HepG2 (cell line): ENCODE results near the gene ZDHHC24. TPM values are rescaled to one million over a fixed set of nuclear protein-coding genes. Genes with fewer than 3 reads are reported as not detected.

Experiments
- HCFC1 ChIP-seq: fragments of 150-350 bp; IDR thresholded peaks from 2 replicates; pipeline ENCODE4 v1.6.1; 2014; ENCODE audit warnings: low read depth, low read length
- HDAC2 ChIP-seq: sonication (generic); formaldehyde crosslinking; IDR thresholded peaks from 2 replicates; pipeline ENCODE4 v1.4.0; 2020; ENCODE audit warnings: missing genetic modification reagents
- HMG20B ChIP-seq: conservative IDR thresholded peaks from 2 replicates; pipeline ENCODE4 v1.6.1; 2016; ENCODE audit warnings: missing genetic modification reagents, missing compliant biosample characterization
- HOXA9 ChIP-seq: sonication (generic); formaldehyde crosslinking; IDR thresholded peaks from 2 replicates; pipeline ENCODE4 v1.8.1; 2022; ENCODE audit warnings: missing genetic modification reagents, mild to moderate bottlenecking, moderate library complexity, borderline replicate concordance
- IRF1 ChIP-seq: sonication (generic); formaldehyde crosslinking; IDR thresholded peaks from 2 replicates; pipeline ENCODE4 v1.4.0; 2020; ENCODE audit warnings: low read depth, mild to moderate bottlenecking, missing genetic modification reagents
- KDM3A ChIP-seq: IDR thresholded peaks from 2 replicates; pipeline ENCODE4 v1.6.1; 2018; ENCODE audit warnings: low read depth, missing compliant biosample characterization
- MTF1 ChIP-seq: sonication (generic); formaldehyde crosslinking; IDR thresholded peaks from 2 replicates; pipeline ENCODE4 v1.5.0; 2020; ENCODE audit warnings: missing genetic modification reagents
- NFE2L1 ChIP-seq: sonication (generic); formaldehyde crosslinking; IDR thresholded peaks from 2 replicates; pipeline ENCODE4 v1.4.0; 2020; ENCODE audit warnings: missing genetic modification reagents, mild to moderate bottlenecking, borderline replicate concordance
- NFE2L2 ChIP-seq: fragments of 150-350 bp; IDR thresholded peaks from 2 replicates; pipeline ENCODE4 v1.6.1; 2014; ENCODE audit warnings: low read length
- PATZ1 ChIP-seq: sonication (generic); formaldehyde crosslinking; IDR thresholded peaks from 2 replicates; pipeline ENCODE4 v1.4.0; 2020; ENCODE audit warnings: missing genetic modification reagents
- RBM39 ChIP-seq: fragments of 200-400 bp; formaldehyde crosslinking; IDR thresholded peaks from one replicate; pipeline ENCODE4 v1.6.1; 2018; ENCODE audit warnings: antibody characterized with exemption, mild to moderate bottlenecking, low read depth, low read length; ENCODE audit not compliant: poor library complexity, severe bottlenecking
- SP2 ChIP-seq: sonication (generic); formaldehyde crosslinking; IDR thresholded peaks from 2 replicates; pipeline ENCODE4 v1.5.1; 2020; ENCODE audit warnings: mild to moderate bottlenecking, missing genetic modification reagents
- SRSF9 ChIP-seq: fragments of 200-400 bp; formaldehyde crosslinking; IDR thresholded peaks from 2 replicates; pipeline ENCODE4 v1.6.1; 2018; ENCODE audit warnings: borderline replicate concordance, mild to moderate bottlenecking, low read depth, low read length; ENCODE audit not compliant: insufficient read depth, poor library complexity, severe bottlenecking
- ZBTB3 ChIP-seq: sonication (generic); formaldehyde crosslinking; IDR thresholded peaks from 2 replicates; pipeline ENCODE4 v1.4.0; 2020; ENCODE audit warnings: low read depth, mild to moderate bottlenecking, moderate library complexity, missing genetic modification reagents, borderline replicate concordance
- ZFP82 ChIP-seq: sonication (generic); formaldehyde crosslinking; IDR thresholded peaks from 2 replicates; pipeline ENCODE4 v1.5.1; 2020; ENCODE audit warnings: mild to moderate bottlenecking, missing genetic modification reagents, borderline replicate concordance
- ZNF264 ChIP-seq: sonication (generic); formaldehyde crosslinking; IDR thresholded peaks from 2 replicates; pipeline ENCODE4 v1.4.0; 2020; ENCODE audit warnings: missing genetic modification reagents
- ZNF572 ChIP-seq: sonication (generic); formaldehyde crosslinking; IDR thresholded peaks from 2 replicates; pipeline ENCODE4 v1.5.1; 2020; ENCODE audit warnings: mild to moderate bottlenecking, missing genetic modification reagents
- ZZZ3 ChIP-seq: sonication (generic); formaldehyde crosslinking; IDR thresholded peaks from 2 replicates; pipeline ENCODE4 v1.4.0; 2020; ENCODE audit warnings: missing genetic modification reagents, mild to moderate bottlenecking, borderline replicate concordance
- polyA plus RNA-seq, 8 experiments: library from polyadenylated mRNA; depleted of rRNA in 3 of 8; stranded (reverse) in 7 of 8; unstranded in 1 of 8; fragments of >200 nt; fragmentation: Illumina TruSeq in 4 of 8; extraction: Trizol in 4 of 8; gene quantifications; 2 replicates each; pipeline versions ENCODE4 v1.2.1 to v1.2.3, GENCODE V29; 2011 to 2016; ENCODE audit warnings: low read depth in 4 of 8, missing spikeins in 1 of 8, mixed read lengths in 1 of 8; ENCODE audit not compliant: insufficient read depth in 1 of 8
- total RNA-seq, 5 experiments: library from RNA; depleted of rRNA; stranded (reverse); fragments of >200 nt; fragmentation: Illumina TruSeq; extraction: Trizol; gene quantifications; 2 replicates each; pipeline ENCODE4 v1.2.3, GENCODE V29; 2016; ENCODE audit warnings: low read depth in 1 of 5
- TF ChIP-seq, protein P1 (sequence below): sonication (generic); formaldehyde crosslinking; conservative IDR thresholded peaks from 2 replicates; pipeline ENCODE4 v1.4.0; 2020; ENCODE audit warnings: missing genetic modification reagents
- TF ChIP-seq, protein P2 (sequence below): sonication (generic); formaldehyde crosslinking; IDR thresholded peaks from 2 replicates; pipeline ENCODE4 v1.4.0; 2020; ENCODE audit warnings: missing genetic modification reagents
- TF ChIP-seq, protein P3 (sequence below): IDR thresholded peaks from 2 replicates; pipeline ENCODE4 v1.6.1; 2016

ZDHHC24 gene
- total and polyA plus RNA-seq, 2 of the 13 experiments (the other 11 are each of a cell fraction or from before 2014, with no cell fraction given) = 4.3 TPM

GRCh38 chr11:66510271-66510989, 35.4 kb downstream of the ZDHHC24 start, which contains the start of gene BBS1 (continued):
- TF ChIP-seq, protein P1, sequence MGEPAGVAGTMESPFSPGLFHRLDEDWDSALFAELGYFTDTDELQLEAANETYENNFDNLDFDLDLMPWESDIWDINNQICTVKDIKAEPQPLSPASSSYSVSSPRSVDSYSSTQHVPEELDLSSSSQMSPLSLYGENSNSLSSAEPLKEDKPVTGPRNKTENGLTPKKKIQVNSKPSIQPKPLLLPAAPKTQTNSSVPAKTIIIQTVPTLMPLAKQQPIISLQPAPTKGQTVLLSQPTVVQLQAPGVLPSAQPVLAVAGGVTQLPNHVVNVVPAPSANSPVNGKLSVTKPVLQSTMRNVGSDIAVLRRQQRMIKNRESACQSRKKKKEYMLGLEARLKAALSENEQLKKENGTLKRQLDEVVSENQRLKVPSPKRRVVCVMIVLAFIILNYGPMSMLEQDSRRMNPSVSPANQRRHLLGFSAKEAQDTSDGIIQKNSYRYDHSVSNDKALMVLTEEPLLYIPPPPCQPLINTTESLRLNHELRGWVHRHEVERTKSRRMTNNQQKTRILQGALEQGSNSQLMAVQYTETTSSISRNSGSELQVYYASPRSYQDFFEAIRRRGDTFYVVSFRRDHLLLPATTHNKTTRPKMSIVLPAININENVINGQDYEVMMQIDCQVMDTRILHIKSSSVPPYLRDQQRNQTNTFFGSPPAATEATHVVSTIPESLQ (CRISPR knock-in tag) = no peak
- TF ChIP-seq NFE2L2 (no peak), ZNF264 (no peak), HOXA9 (CRISPR knock-in tag) (no peak), ZZZ3 (CRISPR knock-in tag) (no peak), HMG20B (CRISPR knock-in tag) (no peak), ZFP82 (CRISPR knock-in tag) (peak; percentile 77; the same call in 1 of the 2 replicates), RBM39 (peak; percentile 78), NFE2L1 (CRISPR knock-in tag) (0 out of 2 replicates have a peak, but pooled peaks have one; percentile 21), SP2 (peak; percentile 79), SRSF9 (no peak), MTF1 (CRISPR knock-in tag) (no peak), HDAC2 (CRISPR knock-in tag) (peak; percentile 82), HCFC1 (peak; percentile 71), KDM3A (CRISPR knock-in tag) (peak; percentile 73; the same call in 1 of the 2 replicates), ZNF572 (CRISPR knock-in tag) (peak; percentile 95; the same call in 1 of the 2 replicates), PATZ1 (CRISPR knock-in tag) (0 out of 2 replicates have a peak, but pooled peaks have one; percentile 30), ZBTB3 (CRISPR knock-in tag) (no peak), IRF1 (CRISPR knock-in tag) (no peak)
- TF ChIP-seq, protein P2, sequence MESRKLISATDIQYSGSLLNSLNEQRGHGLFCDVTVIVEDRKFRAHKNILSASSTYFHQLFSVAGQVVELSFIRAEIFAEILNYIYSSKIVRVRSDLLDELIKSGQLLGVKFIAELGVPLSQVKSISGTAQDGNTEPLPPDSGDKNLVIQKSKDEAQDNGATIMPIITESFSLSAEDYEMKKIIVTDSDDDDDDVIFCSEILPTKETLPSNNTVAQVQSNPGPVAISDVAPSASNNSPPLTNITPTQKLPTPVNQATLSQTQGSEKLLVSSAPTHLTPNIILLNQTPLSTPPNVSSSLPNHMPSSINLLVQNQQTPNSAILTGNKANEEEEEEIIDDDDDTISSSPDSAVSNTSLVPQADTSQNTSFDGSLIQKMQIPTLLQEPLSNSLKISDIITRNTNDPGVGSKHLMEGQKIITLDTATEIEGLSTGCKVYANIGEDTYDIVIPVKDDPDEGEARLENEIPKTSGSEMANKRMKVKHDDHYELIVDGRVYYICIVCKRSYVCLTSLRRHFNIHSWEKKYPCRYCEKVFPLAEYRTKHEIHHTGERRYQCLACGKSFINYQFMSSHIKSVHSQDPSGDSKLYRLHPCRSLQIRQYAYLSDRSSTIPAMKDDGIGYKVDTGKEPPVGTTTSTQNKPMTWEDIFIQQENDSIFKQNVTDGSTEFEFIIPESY = peak; percentile 51; the same call in 1 of the 2 replicates
- TF ChIP-seq, protein P3, sequence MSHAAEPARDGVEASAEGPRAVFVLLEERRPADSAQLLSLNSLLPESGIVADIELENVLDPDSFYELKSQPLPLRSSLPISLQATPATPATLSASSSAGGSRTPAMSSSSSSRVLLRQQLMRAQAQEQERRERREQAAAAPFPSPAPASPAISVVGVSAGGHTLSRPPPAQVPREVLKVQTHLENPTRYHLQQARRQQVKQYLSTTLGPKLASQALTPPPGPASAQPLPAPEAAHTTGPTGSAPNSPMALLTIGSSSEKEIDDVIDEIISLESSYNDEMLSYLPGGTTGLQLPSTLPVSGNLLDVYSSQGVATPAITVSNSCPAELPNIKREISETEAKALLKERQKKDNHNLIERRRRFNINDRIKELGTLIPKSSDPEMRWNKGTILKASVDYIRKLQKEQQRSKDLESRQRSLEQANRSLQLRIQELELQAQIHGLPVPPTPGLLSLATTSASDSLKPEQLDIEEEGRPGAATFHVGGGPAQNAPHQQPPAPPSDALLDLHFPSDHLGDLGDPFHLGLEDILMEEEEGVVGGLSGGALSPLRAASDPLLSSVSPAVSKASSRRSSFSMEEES (CRISPR knock-in tag) = no peak
